GM19372 (cell line): ENCODE results near the gene MRGPRF.
A peak's percentile ranks its signal among the peaks of the same experiment; 100 is the strongest.

ENCODE experiments used
- ATAC-seq: cut with Tn5 transposase; IDR thresholded peaks from one replicate; pipeline ENCODE4 v1.9.1; 2021; ENCODE audit warnings: mild to moderate bottlenecking, low read depth, moderate library complexity; ENCODE audit not compliant: unreplicated experiment

The MRGPRF gene, protein sequence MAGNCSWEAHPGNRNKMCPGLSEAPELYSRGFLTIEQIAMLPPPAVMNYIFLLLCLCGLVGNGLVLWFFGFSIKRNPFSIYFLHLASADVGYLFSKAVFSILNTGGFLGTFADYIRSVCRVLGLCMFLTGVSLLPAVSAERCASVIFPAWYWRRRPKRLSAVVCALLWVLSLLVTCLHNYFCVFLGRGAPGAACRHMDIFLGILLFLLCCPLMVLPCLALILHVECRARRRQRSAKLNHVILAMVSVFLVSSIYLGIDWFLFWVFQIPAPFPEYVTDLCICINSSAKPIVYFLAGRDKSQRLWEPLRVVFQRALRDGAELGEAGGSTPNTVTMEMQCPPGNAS

DNA sequence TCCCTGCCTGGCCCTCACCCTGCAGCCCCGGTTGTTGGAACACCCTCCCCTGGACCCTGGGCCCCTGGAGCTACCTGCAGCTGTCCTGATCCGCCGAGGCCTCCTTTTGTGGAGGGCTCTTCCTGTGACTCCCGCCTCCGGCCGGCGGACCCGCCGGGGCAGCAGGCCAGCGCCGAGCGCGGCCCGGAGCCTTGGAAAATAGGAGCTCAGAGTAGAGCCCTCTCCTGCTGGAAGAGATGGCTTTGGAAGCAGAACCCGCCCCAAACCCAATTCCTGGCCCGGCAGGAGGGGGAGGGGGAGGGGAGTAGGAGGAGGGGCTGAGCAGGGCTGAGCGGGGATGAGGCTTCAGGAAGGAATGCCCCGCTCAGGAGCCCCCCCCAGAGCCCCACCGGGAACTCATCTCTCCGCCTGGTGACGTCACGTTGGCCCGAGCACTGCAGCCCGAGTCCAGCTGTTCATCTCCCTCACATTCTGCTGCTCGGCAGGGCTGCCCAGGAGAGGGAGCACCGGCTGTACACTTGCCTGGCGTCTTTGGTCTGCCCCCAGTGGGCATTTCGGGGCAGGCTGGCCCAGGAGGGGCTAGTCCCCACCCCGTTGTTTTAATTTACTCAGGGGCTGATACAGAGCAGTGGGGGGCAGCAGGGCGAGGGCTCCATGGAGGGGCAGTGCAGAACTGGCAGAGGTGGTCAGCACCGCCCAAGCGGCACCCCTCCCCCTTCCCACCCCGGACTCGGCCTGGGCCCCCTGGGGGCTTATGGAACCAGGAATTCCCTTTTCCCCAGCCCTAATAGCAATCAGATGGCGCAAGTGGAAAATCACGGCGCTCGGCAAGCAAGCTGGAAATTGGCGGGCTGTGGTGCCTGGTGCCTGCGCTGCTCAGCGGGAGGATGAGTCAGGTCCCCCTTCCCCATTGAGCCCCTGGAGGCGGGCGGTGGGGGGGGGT, at the start of gene MRGPRF:
Gene MRGPRF (minus strand): TSS at position 238 of the 943 bp plus-strand sequence. CDS start 3,345 bp downstream, outside the sequence.
- ATAC-seq = no peak

DNA sequence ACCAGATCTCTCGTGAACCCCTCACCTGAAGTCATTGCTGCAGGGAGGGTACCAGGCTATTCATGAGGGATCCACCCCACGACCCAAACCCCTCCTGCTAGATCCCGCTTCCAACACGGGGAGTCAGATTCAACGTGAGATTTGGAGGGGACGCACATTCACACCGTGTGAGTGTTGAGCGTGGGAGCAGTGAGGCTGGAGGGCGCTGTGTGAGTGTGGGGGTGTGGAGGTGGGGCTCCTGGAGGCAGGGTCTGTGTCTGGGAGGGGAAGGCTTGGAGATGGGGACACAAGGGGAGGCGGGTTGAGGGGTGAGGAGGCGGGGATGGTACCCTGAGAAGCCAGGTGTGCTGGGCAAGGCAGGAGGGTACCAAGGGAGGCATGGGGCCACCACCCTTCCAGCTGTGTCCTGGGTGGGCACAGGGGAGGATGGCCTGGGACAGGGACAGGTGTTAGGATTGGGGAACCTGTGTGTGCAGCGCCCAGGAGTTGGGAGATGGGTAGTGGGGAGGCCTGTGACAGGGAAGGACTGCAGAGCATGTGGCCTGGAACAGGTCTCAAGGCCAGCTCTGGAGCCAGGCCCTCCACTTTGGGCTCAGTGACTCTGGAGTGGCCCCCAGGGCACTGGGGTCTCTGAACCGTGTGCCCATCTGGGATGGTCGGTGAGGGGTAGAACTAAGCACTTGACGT, 49.3 kb upstream of the MRGPRF start:
- ATAC-seq = no peak

DNA sequence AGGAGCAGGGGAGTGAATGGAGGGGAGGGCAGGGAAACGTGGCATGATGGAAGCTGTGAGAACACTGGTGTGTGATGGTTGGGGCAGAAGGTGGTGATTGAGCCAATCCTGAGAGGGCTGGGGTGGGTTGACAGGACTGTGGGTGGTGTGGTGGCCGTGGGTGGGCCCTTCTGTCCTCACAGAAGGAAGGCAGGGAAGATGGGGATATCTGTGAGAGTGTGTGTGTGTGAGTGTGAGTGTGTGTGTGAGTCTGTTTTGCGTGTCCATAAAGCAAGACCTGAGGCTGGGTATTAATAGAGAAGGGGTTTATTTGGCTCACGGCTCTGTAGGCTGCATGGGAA, 48.6 kb upstream of the MRGPRF start:
- no peak for ATAC-seq

DNA sequence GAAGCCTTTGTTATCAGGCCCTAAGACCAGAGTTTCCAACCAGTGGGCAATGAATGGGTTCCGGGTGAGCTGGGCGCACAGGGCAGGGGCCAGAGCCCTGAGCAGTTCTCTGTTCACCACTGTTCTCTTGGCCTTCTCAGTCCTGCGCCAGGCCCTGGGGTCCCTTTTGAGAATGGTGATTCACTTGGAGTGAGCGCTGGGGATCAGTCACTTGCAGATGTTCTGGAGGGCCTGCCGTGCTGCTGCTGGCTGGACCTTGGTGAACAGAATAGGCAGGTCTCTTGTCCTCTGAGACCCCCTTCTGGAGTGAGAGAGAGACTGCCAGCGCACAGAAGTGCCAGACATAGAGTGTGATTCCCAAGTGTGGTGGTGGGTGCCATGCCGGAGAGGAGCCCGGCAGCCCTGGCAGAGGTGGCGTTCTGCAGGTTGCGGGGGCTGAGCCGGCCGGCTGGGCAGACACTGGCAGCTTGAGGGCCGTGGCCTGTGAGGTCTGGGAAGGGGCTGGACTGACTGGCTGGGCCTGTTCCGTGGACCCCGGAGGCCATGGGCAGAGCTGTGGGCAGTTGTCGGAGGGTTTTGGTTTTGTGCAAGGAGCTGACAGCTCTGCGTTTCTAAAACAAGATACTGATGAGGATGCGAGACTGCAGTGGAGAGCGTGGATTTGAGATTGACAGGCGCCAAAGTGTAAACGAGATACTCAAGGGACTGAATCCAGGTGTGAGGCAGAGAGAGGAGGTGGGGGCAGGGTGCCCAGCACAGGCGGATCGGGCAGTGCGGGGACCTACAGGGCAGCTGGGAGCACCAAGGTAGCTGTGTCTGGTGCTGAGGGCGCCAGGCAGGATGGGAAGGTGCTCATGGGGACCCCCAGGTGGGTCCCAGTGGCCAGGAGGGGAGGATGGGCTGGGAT, 48.0 kb upstream of the MRGPRF start:
- no peak for ATAC-seq

DNA sequence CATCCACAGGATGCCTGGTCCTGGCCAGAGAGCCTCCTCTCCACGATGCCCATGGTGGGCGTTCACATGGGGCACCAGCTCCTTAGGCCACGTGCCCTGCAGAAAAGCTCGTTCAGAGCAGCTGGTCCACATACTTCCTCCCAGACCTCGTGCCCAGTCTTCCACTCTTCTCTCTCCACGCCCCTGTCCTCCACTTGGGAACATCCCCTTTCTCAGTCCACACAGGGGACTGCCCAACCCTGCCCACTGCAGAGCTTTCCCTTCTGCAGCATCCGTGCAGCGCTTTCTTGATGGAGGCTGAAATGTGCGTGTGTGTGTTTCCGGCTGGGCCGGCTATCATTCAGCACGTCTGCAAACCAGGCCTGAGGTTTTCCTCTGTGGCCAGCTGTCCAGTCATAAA, 46.9 kb upstream of the MRGPRF start:
- no peak for ATAC-seq

DNA sequence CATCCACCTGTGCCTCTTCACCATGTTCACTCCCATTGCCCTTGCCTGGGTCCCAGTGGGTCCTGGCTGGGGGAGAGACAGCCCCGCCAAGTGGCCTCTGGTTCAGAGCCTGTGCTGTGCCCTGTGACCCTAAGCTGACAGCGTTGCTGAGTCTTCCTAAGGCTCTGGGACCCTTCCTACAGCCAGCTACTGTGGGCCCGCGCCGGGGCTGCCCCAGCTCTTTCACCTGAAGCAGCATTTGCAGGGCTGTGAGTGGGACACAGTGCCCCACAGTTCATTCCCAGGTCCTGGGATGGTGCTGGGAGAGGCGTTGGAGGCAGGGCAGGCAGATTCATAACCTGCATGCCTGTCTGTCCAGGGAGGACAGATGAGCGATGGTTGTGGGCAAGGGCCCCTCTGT, 46.4 kb upstream of the MRGPRF start:
- no peak for ATAC-seq

DNA sequence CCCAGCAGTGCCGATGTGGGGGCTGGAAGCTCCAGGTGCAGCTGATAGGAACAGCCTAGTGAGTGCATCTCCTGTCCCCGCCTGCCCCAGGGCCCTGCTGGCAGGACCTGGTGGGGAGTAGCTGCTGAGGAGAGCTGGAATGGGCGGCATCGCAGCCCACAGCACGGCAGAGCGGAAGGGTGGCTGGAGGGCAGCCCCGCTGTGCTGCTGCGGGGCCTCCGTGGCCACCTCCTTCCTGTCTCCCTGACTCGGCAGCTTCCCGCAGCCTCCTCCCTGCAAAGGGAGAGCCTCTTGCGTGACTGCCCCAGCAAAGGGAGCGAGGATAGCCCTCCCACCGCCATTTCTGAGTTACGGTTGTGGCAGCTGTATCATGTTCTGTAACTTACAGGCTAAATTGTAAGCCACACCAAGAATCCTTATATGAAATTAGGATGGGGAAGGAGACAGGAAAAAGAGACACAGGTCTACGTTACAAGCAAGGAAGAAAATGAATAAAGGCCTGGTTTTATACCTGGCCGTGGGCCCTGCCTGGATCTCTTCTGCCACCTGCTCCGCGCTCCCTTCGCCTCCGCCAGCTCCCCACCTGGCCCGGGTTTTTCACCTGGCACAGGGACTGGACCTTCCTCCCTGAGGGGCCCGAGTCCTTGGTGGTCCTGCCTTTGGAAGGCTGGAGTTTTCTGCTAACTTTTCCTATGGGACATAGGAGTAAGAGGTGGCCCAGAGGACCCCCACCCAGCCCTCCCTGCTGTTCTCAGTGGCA, 45.6 kb upstream of the MRGPRF start:
- ATAC-seq = no peak

DNA sequence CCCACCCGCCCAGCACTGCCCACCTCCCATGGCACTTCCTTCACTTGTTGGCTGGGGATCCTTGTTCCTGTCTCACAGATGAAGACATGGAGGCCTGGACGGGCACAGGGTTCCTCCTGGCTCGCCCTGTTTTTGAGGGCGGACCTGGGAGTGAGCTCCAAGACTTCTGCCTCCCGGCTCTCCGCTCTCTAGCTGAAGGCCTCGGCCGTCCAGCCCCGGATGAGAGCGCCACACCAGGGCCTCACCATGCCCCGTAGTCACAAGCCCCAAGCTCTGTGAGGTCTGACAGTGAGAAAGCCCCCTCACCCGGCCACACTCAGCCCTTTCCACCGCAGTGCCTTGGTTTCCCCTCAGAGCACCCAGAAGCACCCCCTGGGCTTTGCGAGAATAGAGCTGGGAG, 44.8 kb upstream of the MRGPRF start:
- no peak for ATAC-seq

DNA sequence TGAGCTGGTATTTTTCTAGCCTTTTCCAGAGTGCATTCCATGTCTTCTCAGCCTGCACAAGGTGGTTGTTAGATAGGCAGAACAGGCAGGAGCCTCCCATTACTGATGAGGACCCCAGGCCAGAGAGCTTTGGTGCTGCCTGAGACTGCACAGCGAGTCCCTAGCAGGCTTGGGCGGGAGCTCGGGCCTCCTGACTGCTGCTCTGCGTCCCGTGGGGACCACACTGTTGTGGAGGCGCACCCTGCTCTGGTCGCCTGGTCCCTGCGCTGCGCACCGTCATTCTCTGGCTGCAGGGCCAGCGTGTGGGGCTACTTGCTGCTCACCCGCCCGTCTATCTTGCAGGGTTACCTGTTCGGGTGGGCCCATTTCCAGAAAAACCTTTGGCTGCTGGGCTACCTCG, 44.2 kb upstream of the MRGPRF start:
- no peak for ATAC-seq

DNA sequence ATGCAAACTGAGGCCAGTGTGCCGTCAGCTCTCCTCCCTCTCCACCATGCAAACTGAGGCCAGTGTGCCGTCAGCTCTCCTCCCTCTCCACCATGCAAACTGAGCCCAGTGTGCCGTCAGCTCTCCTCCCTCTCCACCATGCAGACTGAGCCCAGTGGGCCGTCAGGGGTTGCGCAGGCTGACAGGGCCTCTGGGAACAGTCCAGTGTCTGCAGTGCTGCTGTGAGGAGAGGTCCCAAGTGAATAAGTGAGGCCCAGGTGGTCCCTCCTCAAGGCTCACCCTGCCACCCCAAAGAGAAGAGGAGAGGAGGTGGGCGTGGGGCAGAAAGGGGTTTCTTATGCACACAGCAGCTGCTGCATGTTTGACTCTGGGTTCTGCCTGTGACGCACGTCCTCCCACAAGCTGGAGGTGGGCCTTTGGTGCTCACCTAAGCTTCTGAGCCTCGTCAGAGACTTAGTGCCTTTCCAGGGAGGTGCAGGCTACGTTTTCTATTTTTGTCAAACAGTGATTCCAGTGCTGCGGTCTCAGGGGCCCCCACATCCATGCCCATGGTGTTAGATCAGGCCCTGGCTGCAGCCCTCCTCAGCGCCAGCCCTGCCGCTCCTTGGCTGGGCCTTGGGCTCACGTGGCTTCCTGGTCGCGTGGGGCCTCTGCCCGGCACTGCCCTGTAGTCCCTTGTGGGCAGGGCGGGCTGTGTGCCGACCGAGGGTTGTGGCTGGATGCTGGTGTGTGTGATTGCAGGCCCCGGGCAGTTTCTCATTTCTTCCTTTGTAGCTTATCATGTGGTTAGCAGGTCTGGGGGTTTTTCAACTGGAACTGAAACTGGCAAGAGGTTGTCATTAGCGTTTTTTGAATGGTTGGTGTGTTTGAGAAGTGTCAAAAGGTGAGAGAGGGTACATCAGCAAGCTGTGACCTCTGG, 42.8 kb upstream of the MRGPRF start:
- peak; percentile 84 for ATAC-seq

DNA sequence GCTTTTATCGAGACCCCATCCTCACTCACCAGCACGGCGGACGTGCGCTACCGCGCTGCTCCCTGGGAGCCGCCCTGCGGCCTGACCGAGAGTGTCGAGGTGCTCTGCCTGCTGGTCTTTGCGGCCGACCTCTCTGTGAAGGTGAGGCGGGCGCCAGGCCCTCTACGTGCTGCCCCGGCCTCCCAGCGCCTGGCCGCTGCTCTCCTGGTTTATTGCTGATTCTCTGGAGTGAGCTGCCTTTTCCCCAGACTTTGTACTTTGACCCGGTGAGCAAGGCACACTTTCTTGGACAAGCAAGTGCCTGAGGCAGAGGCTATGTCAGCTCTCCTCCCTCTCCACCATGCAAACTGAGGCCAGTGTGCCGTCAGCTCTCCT, 42.2 kb upstream of the MRGPRF start:
- ATAC-seq = no peak

DNA sequence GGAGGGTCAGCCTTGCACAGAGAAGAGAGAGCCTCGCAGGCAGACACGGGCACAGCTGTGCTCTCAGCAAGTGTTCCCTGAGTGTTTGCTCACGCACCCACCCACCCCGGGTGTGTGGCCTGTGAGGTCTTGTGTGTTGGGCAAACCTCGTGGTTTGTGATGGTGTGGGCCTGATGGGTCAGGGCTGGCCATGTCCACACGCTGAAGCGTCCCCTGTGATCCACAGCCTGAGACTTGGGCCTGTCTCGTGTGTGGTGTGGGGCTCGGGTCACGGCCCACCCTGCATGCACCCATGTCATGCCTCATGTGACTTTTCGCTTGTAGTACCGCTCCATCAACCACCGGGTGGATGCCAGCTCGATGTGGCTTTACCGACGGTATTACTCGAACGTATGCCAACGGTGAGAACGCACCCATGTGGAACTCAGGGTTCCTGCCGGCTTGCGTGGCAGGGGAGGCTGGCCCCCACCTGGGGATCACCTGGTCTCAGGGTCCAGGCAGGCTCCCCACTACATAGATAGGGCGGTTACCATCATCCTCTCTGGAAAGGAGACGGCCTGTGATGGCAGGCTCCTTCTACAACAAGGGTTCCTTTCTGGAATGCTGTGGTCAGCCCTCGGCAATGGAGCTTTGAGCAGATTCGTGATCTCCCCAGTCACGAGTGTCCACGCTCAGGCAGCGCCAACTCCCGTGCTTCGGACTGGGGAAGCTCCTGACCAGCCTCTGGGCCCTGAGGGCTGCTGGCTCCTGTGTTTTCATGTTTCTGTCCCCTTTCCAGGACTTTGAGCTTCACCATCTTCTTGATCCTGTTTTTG, 41.6 kb upstream of the MRGPRF start:
- ATAC-seq = no peak

DNA sequence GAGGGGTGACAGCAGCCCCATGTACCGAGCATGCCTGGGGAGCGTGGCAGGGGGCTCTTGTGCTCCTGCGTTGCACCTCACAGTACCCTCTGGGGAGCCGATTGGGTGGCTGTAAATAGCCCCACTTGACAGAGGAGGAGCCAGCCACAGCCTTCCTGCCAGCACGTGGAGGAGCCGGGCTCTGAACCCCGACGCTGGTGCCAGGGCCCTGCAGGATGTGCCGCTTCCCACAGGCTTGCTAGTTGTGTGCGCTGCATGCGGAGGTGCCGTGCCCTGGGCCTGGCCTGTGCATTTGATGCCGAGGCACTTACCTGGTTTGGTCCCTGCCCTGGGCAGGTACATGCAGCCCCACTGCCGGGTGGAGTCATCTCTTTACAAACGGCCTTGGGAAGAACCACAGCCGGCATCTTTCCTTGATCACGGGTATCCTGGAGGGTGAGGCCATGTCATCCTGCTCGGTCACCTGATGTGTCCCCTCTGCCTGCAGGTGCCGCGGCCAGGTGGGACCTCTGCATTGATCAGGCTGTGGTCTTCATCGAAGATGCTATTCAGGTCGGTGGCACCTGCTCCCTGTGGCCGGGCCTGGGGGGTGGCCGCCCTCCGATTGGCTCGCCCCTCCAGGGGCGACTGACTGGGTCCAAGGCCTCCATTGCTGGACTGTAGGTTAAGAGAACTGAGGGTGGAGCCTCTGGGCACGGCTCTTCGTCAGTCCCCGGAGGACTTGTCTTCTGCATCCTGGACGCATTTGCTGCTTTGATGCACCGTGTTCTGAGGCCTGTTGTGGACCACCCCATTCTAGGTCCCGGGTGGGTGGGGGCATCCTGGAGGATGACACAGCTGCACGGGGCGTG, 40.7 kb upstream of the MRGPRF start:
- ATAC-seq = no peak

DNA sequence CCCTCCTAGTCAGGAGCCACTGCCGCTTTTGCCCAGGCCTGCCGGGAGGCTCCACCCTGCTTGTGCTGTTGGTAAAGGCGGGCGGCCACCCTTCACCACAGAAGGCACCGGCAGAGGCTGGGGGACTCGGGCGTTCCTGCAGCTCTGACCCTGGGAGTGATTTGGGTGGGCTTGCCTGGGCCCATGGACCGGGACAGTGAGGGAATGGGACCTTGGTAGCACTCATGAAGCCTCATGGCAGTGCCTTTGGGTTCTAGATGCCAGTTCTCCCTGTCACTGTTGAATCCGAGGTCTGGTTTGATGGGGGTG, 40.1 kb upstream of the MRGPRF start:
- ATAC-seq = no peak

DNA sequence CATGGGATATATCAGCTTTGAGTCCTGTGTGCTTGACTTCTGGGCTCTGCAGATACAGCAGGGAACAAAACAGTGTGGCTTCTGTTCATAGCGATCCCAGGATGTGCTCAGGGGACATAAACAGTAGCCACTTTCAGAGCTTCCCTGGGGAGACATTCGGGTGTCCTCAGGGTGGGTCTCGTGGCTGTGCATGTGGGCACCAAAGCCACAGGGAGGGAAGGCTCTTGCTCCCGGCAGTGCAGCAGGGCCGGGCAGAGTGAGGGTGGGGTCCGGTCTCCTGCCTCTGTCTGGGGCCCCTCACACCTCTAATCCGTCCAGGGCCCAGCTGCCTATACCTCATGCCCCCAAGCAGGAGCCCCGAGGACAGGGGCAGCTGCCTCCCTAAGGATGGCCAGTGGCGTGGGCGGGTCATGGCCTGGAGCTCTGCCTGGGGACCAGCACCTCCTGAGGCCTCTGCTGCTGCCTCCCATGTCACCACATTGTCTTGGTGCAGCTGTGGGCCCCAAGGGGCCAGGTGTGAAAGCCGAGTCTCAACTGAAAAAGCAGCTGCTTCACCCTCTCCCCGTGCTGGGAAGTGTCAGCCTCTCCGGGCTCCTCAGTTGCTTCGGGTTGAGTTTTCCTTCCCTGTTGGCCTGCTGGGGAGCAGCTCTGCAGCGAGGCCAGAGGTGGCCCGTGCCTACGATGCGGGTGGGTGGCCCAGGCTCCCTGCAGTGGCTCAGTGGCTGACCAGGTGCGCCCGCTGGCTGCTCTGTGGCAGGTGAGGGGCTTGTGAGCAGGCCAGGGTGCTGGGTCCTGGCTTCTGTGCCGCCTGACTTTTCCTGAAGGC, 39.5 kb upstream of the MRGPRF start:
- ATAC-seq = no peak
